Kasumi-1 (cell line): ENCODE measurements around the gene COBLL1.
"Not testable (repeated sequence)": the region's sequence is repeated elsewhere in the genome, so short reads cannot be mapped to it uniquely, and the experiment has no call there.

Experiments
- DNase-seq, 2 experiments: peaks; one replicate each; lab custom pipeline; 2025; lab: John Stamatoyannopoulos, UW

The COBLL1 gene

GRCh38 chr2:164841719-164842623 is at the start of gene COBLL1:
Gene COBLL1 (minus strand): TSS chr2:164841823. CDS start chr2:164841196, 627 bp downstream.
- DNase-seq = peak; percentile 67 to 69

GRCh38 chr2:164890544-164890943 is 48.9 kb upstream of the COBLL1 start:
- peak; percentile 76 to 87 for DNase-seq

- no peak for DNase-seq
Observed at GRCh38 chr2:164888592-164888991, 47.0 kb upstream of the COBLL1 start.

GRCh38 chr2:164887434-164888144 is 46.0 kb upstream of the COBLL1 start:
- DNase-seq = no peak

- DNase-seq = no peak
Observed at GRCh38 chr2:164882276-164882675, 40.7 kb upstream of the COBLL1 start.

GRCh38 chr2:164881524-164881923 is 39.9 kb upstream of the COBLL1 start:
- no peak for DNase-seq

GRCh38 chr2:164879901-164880535 is 38.4 kb upstream of the COBLL1 start:
- no peak for DNase-seq

- no peak for DNase-seq
Observed at GRCh38 chr2:164877927-164878326, 36.3 kb upstream of the COBLL1 start.

- DNase-seq = no peak
Observed at GRCh38 chr2:164877169-164877568, 35.5 kb upstream of the COBLL1 start.

GRCh38 chr2:164875334-164876205 is 33.9 kb upstream of the COBLL1 start:
- no peak for DNase-seq

- DNase-seq = no peak
Observed at GRCh38 chr2:164873210-164873908, 31.7 kb upstream of the COBLL1 start.

GRCh38 chr2:164871404-164871803 is 29.8 kb upstream of the COBLL1 start:
- DNase-seq = no peak

GRCh38 chr2:164869420-164869772 is 27.8 kb upstream of the COBLL1 start:
- no peak for DNase-seq

- no peak for DNase-seq
Observed at GRCh38 chr2:164868563-164869419, 27.2 kb upstream of the COBLL1 start.

- DNase-seq = no peak
Observed at GRCh38 chr2:164867779-164868397, 26.3 kb upstream of the COBLL1 start.

- DNase-seq = peak; percentile 32 to 39
Observed at GRCh38 chr2:164866381-164866780, 24.8 kb upstream of the COBLL1 start.

GRCh38 chr2:164860694-164861042 is 19.0 kb upstream of the COBLL1 start:
- DNase-seq = no peak

GRCh38 chr2:164859906-164860693 is 18.5 kb upstream of the COBLL1 start:
- not testable (repeated sequence) for DNase-seq

- no peak for DNase-seq
Observed at GRCh38 chr2:164859251-164859818, 17.7 kb upstream of the COBLL1 start.
